NCI-H510A treated with DMSO at 0.1 percent for 48 hours (cell line): Measurements from ENCODE around the gene PKN3.
"Not testable (repeated sequence)": the region's sequence is repeated elsewhere in the genome, so short reads cannot be mapped to it uniquely, and the experiment has no call there.

Source experiments
- DNase-seq: peaks from one replicate; lab custom pipeline; 2025; lab: John Stamatoyannopoulos, UW

Gene PKN3

DNA sequence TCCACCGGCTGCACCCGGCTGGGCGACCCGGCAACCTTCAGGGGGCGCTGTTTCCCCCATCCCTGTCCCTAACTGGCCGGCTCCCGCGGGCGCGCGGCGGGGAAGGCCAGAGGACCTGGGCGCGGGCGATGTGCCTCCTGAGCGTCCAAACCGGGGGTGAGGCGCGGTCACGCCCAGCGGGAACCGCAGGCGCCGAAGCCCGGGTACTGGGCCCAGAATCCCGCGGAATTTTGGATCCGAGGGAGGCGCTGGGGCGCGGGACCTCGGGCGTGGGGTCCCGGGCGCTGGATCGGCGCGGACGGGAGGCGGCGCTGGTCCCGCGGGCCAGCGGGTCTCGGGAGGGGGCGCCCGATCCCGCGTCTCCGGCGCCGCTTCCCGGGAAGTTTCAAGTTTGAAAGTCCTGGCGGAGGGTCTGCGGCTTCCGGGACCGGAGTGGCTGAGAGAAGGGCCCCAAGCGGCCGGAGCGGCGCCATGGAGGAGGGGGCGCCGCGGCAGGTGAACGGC is at the start of gene PKN3:
TSS of gene PKN3 (plus strand) at position 59 of the 504 bp plus-strand sequence. CDS start at position 472, 413 bp downstream.
- peak; percentile 73 for DNase-seq

DNA sequence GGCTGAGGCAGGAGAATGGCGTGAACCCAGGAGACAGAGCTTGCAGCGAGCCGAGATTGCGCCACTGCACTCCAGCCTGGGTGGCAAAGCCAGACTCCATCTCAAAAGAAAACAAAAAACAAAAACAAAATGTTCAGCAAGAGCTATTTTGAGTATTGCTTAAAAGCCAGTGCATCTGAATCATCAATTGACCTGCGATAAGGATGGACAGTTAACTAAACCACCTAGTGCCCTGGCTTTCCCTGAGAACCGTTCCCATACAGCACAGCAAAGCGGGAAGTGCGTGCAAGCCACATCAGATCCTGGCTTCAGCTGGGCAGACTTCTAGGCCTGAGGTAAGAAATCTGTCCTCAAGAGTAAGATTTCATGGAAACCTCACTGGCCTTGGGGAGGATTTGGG is 48.4 kb upstream of the PKN3 start:
- no peak for DNase-seq

DNA sequence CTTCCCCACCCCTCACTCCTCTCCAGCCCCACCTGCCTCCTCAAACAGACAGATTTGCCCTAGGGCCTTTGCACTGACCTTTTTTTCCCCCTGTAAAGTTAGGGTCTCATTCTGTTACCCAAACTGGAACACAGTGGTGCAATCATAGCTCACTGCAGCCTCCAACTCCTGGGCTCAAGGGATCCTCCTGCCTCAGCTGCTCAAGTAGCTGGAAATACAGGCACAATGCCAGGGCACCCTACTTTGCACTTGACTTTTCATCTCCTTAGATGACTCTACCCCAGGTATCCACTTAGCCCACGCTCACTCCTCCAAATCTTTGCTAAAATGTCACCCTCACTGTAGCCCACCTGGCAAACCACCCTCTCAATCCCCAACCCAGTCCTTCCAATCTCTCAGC is 47.8 kb upstream of the PKN3 start:
- no peak for DNase-seq

DNA sequence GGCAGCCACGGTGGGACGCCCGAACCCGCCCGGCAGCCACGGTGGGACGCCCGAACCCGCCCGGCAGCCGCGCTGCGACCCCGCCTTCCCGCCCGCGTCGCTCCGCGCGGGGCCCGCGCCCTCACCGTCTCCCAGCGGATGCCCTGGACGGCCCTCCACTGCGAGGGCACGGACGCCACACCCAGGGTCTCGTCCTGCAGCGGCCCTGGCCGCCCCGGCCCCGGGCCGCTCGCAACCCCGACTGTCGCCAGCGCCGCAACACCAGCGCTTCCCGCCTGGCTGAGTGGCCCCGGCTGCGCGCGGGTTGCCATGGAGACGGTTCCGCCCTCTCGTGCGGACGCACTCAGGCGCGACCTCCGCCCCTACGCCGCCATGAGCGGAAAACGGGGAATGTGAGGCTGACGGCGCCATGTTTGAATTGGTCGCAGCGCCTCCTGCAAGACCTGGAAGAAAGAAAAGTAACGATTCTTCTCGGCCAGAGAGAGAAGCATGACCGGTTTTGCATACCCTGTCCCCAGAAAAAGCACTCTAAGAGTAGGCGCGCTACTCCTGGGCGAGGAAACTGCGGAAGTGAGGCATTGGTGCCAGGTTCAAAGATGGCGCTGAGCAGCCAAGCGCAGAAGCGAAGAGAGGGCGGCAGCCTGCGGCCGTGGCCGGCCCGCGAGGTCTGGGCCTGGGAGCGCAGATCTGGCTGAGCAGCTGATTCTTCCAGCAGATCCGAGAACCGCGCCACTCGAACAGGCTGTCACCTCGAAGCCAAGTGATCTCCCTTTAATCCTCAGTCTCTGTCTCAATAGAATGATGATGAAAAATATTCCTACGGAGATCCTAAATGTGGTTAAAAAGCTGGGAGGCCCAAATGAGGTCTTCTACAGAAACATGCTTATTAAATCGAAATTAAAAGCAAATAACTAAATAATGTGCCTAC is 45.6 kb upstream of the PKN3 start, which contains the start of gene DYNC2I2:
TSS of gene DYNC2I2 (minus strand) at position 432 of the 928 bp plus-strand sequence. CDS start at position 311, 121 bp downstream.
- DNase-seq: peak; percentile 86

DNA sequence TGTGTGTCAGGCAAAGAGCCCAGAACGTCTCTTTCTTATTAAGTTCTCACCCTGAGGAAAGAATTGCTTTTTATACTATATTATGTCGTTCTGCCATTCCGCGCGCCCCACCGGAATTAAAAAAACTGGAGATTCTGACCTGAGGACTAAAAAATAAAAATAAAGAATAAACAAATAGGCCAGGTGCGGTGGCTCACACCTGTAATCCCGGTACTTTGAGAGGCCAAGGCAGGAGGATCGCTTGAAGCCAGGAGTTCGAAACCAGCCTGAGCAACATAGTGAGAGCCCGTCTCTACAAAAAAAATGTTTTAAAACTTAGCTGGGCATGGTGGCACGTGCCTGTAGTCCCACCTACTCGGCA is 45.0 kb upstream of the PKN3 start:
- no peak for DNase-seq

DNA sequence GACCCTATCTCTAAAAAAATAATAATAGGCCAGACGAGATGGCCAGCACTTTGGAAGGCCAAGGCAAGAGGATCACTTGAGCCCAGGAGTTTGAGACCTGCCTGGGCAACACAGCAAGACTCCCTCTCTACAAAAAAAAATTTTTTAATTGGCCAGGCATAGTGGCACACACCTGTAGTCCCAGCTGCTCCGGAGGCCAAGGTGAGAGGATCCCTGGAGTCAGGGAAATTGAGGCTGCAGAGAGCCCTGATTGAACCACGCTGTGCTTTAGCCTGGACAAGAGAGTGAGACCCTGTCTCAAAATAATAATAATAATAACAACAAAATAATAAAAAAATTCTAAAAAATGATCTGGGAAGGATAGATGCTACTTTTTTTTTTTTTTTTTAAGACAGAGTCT is 44.5 kb upstream of the PKN3 start:
- no peak for DNase-seq

DNA sequence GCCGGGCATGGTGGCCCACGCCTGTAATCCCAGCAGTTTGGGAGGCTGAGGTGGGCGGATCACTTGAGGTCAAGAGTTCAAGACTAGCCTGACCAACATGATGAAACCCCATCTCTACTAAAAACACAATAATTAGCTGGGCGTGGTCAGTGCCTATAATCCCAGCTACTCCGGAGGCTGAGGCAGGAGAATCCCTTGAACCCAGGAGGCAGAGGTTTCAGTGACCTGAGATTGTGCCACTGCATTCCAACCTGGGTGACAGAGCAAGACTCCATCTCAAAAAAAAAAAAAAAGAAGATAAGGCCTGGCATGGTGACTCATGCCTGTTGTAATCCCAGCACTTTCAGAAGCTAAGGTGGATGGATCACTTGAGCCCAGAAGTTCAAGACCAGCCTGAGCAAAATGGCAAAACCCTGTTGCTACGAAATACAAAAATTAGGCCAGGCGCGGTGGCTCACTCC is 35.8 kb upstream of the PKN3 start:
- DNase-seq: not testable (repeated sequence)

DNA sequence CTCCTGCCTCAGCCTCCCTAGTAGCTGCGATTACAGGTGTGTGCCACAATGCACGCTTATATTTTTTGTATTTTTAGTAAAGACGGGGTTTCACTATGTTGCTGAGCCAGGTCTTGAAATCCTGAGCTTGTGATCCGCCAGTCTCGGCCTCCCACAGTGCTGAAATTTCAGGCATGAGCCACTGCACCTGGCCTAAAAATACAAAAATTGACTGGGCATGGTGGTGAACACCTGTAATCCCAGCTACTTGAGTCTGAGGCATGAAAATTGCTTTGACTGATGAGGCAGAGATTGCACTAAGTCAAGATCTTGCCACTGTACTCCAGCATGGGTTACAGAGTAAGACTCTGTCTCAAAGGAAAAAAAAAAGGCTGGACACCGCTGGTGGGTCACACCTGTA is 32.5 kb upstream of the PKN3 start:
- DNase-seq: no peak

DNA sequence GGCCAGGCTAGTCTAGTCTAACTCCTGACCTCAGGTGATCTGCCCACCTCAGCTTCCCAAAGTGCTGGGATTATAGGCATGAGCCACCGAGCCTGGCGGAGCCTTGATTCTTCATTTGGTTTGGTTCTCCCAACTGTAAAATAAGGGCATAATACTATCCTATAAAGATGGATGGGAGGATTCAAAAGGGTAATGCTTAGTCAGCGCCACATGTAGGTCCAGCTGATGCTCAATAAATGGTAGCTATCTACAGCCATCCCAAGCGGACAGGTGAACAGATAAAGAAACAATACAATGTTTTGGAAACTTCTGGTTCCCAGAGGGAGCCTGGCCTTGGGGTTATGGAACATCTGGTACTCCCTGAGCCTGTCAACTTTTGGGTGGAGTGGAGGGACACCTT is 26.9 kb upstream of the PKN3 start:
- no peak for DNase-seq

DNA sequence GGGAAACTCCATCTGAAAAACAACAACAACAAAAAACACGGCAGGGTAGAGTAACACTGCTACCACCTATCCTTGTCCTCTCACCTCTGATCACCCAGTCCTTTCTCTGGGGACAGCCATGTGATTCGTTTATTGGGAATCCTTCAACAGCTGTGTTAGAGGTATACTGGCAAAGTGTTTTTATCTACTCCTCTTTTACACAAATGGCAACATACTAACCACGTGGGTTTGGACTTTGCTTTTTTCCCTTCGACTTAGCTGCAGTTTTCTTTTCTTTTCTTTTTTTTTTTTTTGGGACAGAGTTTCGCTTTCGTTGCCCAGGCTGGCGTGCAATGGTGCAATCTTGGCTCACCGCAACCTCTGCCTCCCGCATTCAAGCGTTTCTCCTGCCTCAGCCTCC is 24.5 kb upstream of the PKN3 start:
- no peak for DNase-seq

DNA sequence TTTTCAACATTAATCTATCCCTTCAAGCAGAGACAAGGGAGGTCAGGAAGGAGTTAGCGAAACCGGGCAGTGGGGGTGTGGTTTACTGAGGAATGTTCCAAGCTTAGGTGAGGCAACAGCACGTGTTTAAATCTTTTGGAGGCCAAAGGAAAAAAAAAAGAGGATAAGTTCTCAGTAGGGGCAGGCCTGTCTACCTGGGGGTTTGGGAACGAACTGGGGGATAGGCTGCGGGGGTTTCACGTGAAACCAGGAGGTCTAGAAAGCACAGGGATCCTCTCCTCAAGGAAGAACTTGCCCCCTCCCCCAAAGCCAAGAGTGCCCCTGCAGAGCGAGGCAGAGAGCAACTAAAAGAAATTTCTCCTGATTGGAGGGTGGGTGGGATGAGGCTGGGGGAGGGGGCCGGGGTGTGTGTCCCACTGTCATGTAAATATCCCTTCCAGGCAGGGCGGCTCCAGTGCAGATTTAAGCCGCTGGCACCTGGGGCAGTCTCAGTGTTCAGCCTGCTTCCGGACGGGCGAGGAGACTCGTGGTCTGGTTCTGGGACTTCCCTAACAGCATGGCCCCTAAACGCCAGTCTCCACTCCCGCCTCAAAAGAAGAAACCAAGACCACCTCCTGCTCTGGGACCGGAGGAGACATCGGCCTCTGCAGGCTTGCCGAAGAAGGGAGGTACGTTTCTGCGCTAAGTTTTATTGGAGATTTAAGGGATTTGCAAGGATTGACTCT is 18.8 kb upstream of the PKN3 start:
- peak; percentile 38 for DNase-seq

DNA sequence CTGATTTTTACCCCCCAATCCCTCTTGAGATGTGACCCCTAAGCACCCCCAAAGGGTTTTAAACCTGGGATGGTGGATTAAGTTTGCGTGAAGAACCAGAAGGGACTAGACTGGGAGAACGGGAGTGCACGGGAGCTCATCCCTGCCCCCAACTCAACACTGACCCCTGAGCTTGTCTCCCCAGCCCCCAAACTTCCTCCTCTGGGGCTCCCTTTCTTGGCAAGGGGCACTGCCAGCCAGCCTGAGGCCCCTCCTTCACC is 18.3 kb upstream of the PKN3 start:
- no peak for DNase-seq

DNA sequence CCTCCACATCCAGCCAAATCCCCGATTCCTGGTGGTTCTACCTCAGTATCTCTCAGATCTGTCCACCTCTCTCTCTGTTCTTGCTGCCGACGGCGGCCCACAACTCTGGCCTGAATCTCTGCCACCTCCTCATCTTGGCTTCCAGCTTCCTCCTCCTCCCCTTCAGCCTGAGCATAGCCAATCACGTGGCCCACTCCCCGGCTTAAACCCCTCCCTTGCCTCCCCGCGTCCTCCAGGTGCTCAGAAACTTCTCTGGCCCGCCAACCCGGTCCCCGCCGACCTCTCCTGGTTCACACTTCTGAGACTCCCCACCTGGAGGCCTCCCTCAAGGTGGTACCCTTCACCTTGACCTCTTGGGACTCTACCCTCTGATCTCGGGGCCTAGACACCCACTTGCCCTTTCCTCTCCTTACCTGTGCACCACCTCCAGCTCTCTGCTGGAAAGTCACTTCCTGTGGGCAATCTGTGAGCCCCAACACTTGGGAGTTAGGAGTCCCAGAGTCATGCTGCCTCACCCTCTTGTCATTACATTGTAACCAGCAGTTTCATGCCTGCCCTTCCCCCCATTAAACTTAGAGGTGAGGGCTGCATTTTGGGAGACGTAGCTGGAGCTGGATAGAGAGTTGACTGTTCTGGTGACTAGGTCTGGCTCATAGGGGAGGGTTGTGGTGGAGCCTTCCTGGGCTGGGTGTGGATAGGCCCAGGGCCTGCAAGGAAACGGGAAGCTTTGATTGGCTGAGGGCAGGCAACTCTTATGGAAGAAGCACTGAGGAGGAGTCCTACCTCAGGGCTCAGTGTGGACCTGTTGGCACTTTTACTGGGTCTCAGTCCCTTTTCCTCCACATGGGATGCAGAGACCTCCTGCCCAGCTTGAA is 17.7 kb upstream of the PKN3 start:
- DNase-seq: peak; percentile 92

DNA sequence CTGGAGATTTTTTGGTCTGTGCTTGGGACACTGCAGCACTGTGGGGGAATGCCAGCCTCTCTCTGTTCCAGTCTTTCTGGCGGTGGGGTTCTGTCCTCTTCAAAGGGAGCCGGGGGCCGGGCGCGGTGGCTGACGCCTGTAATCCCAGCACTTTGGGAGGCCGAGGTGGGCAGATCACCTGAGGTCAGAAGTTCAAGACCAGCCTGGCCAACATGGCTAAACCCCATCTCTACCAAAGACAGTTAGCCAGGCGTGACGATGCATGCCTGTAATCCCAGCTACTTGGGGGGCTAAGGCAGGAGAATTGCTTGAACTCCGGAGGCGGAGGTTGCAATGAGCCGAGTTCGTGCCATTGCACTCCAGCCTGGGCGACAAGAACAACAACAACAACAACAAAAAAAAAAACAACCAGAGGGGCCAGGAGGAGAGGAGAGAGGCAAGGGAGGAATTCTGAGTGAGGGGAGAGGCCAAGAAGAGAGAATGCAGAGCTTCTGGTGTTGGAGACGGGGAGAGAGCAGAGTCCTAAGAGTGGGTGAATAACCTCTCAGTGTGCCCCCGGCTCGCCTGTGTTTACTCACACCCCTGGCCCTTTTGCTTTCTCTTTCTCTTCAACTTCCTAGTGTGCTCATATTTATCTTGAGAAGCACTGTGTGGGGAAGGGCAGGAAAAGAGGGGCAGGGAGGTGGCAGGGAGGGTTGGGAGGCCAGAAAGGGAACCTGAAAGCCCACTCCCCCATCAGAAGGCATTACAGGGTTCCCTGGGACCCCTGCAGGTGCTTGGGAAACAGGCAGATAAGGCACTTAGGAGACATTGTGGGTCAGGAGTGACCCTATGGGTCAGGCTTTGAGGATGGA is 16.4 kb upstream of the PKN3 start:
- DNase-seq: no peak

DNA sequence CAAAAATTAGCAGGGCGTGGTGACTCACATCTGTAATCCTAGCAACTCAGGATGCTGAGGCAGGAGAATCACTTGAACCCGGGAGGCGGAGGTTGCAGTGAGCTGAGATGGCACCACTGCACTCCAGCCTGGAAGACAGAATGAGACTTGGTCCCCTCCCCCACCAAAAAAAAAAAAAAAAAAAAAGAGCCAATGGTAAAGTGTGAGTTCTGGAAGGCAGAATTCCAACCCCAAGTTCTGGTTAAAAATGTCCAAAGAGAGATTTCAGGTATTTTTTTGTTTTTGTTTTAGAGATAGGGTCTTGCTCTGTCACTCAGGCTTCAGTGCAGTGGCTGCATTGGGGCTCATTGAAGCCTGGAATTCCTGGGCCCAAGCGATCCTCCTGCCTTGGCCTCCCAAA is 14.8 kb upstream of the PKN3 start:
- DNase-seq: no peak

DNA sequence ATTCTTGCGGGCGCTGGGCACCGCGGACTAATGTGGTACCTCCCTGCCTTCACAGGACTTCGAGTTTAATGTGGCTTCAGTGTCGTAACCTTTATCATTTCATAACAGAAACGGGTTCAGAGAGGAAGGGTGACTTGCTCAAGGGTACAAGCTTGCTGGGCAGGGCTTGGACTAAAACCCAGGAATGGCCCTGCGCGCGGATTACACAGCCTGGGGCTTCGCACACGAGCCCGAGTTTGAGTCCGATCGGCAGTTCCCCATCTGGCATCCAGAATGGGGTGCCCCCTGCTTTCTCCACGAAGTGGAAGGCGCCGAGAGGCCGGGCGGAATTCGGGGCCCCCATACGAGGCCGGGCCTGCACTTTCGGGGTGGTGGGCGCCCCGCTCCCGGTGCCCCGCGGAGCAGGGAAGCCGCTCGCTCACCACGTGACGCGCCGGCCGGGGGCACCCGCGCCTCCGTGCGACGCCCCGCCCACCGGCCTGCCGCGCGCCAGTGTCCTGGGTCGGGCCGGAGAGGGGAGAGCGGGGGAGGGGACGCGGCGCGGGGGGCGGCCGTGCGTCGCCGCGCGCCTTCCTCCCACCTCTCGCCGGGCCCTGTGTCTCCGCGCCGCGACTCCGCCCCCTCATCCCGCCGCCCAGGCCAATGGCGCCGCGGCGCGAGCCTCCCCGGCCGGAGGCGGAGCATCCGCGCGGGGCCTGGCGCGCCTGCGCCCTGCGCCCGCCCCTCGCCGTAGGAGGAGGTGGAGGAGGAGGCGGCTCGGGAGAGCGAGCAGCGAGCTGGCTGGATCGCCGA is 13.6 kb upstream of the PKN3 start, which contains the start of gene SET:
TSS of gene SET (plus strand) at position 722 of the 792 bp plus-strand sequence. CDS start 361 bp downstream, outside the sequence.
- peak; percentile 94 for DNase-seq

DNA sequence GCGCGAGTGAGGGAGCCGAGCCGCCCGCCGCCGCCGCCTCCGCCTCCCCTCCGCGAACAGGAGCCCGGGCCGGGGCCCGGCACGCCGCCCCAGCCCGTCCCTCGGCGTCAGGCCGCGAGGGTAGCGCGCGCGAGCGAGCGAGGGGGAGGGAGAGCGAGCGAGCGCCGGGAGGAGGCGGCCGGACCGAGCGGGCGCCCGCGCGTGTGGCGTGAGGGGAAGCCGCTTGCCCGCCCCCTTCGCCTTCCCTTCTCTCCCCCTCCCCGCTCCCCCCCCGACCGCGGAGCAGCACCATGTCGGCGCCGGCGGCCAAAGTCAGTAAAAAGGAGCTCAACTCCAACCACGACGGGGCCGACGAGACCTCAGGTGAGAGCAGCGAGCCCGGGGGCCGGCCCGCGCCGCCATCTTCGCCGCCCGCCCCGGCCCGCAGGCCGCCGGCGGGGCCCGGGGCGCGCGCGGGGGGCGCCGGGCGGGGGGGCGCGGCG is 13.0 kb upstream of the PKN3 start:
- DNase-seq: no peak

DNA sequence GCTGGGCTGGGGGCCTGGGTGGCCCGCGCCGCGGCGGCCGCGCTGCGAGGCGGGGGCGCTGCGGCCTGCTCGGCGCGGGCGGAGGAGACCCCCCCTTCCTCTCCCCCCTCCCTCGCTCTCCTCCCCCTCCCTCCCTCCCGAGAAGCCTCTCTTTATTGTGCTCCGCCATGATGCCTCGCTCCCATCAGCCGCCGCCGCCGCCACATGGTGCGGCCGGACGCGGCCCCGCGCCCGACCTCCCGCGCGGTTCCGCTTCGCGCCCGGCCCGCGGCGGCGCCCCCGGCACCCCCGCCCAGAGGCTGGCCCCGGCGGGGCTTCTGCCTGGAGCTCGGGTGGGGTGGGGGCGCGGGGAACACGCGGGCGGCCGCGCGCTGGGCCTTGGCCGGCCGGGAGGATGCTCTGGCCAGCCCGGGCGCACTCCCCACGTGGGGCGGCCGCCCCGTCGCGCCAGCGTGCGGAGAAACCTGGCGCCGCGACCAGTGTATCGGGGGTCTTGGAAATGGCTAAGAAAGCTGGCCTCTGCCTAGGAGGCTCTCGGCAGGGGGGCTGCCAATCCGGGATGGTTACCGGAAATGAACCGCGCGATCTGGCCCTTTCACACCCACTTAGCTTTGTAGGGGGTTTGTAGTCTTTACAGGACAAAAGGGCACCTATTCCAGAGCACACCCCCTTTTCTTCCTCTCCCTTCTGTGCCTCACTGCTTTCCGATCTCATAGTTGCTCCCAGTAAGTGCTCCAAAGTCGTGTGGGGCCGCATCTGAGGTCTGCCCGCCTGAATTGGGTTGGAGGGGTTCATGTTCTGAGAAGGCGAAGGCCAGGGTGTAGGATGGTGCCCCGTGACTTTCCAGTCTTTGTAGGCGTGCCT is 12.3 kb upstream of the PKN3 start:
- no peak for DNase-seq

DNA sequence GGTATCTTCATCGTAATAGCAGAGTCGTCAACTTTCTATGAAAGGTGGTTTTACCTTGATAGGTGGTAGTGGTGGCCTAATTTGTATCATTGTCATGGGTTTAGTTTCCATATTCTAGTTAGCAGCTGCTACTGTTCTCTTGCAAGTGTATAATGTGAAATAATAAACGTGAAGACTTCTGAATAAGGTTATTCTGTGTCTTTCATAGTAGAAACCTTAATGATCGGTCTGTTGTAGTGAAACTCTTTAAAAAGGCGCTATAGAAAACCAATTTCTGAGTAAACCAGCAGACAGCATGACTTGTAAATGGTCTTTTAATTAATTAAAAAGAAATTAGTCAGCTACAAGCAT is 11.6 kb upstream of the PKN3 start:
- no peak for DNase-seq
